ENCODE results near the gene TOP3B.

- TF ChIP-seq POLR2A (IDR thresholded peaks at IDR 0.05) (no peak), CTCF (IDR thresholded peaks at IDR 0.05 in 4 of 5, conservative IDR thresholded peaks at IDR 0.05 in 1 of 5) (no peak)
Observed at GRCh38 chr22:22021162-22021750, 38.7 kb upstream of the TOP3B start.

All from gastrocnemius medialis (tissue), 4 donors.